GM18861 (cell line): ENCODE data around the gene CHRNA7.
"Not testable (repeated sequence)": the region's sequence is repeated elsewhere in the genome, so short reads cannot be mapped to it uniquely, and the experiment has no call there.

Source experiments
- ATAC-seq: cut with Tn5 transposase; IDR thresholded peaks from one replicate; pipeline ENCODE4 v1.9.1; 2021; ENCODE audit not compliant: unreplicated experiment

The CHRNA7 gene

DNA sequence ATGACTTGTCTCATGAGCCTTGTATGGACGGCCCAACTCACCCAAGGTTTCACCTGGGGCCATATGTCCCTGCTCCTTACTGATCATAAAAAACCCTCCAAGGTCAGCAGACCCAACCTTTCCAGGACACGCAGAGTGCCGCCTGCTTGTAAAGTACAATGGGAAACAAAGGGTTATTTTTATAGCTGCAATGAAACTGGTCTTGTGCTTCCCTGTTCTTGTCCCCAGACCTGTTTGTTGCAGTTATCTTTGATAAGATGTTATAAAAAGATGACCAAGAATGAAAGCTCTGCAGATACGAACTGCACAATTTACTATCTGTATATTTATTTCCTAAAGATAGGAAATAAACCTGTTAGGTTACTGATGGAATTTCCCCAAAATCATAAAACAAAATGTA, 136.0 kb downstream of the CHRNA7 start:
- not testable (repeated sequence) for ATAC-seq

DNA sequence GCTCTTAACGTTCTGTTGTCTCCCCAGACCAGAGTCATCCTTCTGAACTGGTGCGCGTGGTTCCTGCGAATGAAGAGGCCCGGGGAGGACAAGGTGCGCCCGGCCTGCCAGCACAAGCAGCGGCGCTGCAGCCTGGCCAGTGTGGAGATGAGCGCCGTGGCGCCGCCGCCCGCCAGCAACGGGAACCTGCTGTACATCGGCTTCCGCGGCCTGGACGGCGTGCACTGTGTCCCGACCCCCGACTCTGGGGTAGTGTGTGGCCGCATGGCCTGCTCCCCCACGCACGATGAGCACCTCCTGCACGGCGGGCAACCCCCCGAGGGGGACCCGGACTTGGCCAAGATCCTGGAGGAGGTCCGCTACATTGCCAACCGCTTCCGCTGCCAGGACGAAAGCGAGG, 137.6 kb downstream of the CHRNA7 start:
- ATAC-seq, result not testable (repeated sequence)

DNA sequence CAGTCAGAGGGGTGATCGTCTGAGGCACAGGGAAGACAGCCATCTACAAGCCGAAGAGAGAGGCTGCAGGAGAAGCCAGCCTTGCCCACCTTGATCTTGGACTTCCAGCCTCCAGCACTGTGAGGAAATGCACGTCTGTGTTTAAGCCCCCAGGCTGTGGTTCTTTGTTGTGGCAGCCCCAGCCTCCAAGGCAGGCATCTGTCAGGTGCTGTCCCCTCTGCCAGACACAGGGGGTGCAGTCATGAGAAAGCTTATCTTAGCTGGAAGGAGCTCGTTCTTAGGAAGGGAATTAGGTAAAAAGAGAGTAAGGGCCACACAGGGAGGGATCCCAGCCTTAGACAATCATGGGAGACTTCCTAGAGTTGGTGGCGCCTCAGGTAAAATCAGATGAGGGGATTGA, 150.3 kb downstream of the CHRNA7 start:
- not testable (repeated sequence) for ATAC-seq

DNA sequence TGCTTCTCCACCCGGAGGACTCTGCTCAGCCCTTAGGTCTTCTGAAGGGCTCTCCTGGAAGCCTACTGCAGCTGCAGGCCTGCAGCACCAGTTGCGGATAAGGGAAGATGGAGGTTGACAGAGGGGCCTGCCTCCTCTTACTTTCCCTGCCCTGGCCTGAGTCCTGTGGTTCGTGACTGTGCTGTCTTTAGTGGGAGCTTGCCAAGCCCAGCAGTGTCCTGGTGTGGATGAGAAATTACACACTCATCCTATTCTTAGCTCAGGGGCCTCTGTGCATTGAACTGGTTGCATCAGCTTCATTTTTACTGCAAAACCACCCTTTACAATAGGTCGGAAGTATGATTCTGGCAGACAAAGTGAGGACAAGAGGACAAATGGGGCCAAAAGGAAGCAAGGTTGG, 163.5 kb downstream of the CHRNA7 start:
- not testable (repeated sequence) for ATAC-seq

DNA sequence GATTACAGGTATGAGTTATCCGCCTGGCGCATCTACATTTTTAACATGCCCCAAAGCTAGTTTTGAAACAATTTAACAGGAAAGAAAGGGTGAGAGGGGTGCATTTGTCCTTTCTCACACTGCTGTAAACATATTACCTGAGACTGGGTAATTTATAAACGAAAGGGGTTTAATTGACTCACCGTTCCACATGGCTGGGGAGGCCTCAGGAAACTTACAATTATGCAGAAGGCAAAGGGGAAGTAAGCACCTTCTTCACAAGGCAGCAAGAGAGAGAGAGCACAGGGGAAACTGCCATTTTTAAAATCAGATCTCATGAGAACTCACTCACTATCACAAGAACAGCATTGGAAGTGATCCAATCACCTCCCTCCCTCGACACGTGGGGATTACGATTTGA, 165.9 kb downstream of the CHRNA7 start:
- ATAC-seq, result peak; percentile 78

DNA sequence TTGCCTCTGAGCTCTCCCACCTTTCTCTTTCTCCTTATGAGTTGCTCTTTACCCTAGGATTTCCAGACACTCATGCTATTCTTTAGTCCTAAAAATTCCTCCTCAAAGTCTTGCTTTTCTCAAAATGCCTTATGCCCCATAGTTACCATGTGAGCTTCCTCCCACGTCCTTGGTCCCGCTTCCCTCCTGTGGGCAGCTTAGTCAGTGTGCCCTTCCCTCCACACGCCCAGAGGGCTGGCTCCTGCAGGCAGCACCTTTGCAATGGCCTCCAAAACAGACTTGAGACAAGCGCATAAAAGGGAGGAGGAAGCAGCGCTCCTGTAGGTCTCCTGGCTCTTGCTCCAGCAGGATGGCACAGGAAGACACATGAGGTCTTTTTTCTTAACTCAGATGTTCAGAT, 168.6 kb downstream of the CHRNA7 start:
- ATAC-seq, result not testable (repeated sequence)

DNA sequence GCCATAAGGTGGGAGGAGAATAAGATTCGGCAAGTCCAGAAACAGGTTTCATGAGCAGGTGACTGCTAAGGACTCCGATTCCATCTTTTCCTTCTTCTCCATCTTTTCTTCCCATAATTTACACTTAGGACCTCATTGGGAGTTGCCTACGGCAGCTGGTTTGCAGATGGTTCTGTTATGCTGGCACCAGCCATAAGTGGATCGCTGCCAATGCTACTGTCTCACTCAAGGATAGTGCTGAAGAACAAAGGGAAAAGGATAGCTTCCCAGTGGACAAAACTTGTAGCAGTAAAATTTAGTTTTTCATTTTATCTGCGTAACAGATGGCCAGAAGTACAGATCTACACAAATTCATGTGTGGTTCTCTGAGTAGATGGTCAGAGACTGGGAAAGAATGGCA, 178.8 kb downstream of the CHRNA7 start:
- not testable (repeated sequence) for ATAC-seq

DNA sequence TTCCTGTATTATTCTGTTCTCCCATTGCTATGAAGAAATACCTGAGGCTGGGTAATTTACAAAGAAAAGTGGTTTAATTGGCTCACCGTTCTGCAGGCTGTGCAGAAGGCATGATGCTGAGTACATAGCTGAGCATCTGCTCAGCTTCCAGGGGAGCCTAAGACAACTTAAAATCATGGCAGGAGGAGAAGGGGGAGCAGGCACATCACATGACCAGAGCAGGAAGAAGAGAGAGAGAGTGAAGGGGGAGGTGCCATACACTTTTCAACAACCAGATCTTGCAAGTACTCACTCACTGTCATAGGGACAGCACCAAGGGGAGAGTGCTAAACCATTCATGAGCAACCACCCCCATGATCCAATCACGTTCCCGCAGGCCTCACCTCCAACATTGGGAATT, 188.4 kb downstream of the CHRNA7 start:
- no peak for ATAC-seq
